Measurements from ENCODE around the gene KRTAP10-2.

GRCh38 chr21:44517175-44517899 is 34.0 kb downstream of the KRTAP10-2 start:
- TF ChIP-seq TAF1 (IDR thresholded peaks at IDR 0.05; ENCODE audit: low read depth, low read length): no peak
- TF ChIP-seq POLR2AphosphoS5 (IDR thresholded peaks at IDR 0.05; ENCODE audit: low read depth, low read length): no peak
- TF ChIP-seq POLR2A (IDR thresholded peaks at IDR 0.05; ENCODE audit: low read depth, low read length): no peak
- no peak for TF ChIP-seq SPI1 (IDR thresholded peaks at IDR 0.05; ENCODE audit: low read depth, low read length)

All from GM12891 (cell line).